ENCODE measurements around the gene BCAS4.

BCAS4 gene

DNA sequence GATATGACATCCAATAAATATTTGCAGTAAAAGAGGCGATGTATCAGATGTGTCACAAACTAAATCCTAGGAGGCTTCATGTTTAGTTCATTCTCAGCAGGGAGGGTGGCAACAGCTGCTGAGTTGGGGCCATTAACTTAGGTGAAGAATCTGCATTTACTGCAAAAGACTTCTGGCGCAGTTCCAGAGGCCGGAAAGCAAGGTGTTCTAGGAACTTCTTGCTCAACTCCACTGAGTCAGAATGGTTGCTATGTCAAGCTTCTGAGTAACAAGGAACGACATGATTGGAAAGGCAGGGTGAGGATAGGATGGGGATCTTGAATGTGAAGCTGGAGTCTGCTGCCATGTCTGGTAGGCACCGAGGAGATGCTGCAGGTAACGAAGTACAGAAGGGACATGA lies 124.7 kb downstream of the BCAS4 start:
- DNase-seq, result no peak

- no peak for DNase-seq
Measured at GRCh38 chr20:50920997-50921396, 126.1 kb downstream of the BCAS4 start.

- DNase-seq, result no peak
Measured at GRCh38 chr20:50921803-50922501, 127.1 kb downstream of the BCAS4 start.

GRCh38 chr20:50924261-50924920 lies 129.5 kb downstream of the BCAS4 start:
- DNase-seq, result no peak

- no peak for DNase-seq
Measured at GRCh38 chr20:50926530-50926929, 131.7 kb downstream of the BCAS4 start.
